Measurements from ENCODE around the gene WNT7A.
"Not testable (repeated sequence)": the region's sequence is repeated elsewhere in the genome, so short reads cannot be mapped to it uniquely, and the experiment has no call there.

The WNT7A gene

DNA sequence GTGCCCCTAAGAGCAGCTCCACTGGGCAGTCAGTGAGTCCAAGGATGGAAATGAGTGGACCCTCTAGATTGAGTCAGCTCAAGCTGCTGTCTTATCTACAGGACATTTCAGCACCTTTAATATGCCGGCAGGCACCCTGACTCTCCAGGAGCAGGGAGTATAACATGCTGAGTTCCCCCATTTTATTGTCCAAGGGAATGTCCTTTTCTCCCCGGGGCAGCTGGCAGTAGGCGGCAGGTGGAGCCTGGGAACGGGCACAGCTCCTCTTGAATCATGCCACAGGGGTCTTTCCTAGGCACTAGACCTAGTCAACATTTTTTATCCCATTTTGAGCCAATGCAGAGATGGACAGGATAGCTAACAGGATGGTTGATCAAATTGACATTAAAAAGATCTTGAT, 14.8 kb downstream of the WNT7A start:
- no peak for DNase-seq (ENCODE audit: low read depth)

DNA sequence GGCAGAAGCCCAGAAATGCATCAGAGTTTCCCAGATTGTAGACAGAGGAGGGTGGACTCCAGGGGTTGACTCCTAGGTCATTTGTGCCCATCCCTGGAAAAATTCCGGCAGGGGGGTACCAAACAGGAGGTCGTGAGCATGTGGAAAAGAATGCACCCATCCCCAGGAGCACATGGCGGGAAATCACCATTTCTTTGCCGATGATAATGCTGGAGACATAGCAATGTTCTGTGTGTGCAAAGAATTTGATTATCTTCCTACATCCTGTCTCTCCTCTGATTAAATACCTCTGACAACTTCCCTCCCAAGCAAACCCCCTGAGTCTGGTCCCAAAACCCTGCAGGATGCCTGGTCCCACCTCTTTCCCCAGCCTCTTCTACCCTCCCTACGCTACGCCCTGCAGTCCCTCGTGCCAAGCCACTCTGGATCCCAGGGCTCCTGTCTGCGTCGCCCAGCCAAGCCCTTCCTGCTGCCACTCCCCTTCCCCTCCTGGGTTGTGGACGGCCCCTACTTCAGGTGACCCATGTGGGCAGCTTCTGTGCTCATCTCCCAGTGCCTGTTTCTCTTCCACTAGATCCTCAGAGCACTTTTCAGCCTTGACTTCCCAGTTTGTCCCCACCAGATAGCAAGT, 15.8 kb downstream of the WNT7A start:
- no peak for DNase-seq (ENCODE audit: low read depth)

DNA sequence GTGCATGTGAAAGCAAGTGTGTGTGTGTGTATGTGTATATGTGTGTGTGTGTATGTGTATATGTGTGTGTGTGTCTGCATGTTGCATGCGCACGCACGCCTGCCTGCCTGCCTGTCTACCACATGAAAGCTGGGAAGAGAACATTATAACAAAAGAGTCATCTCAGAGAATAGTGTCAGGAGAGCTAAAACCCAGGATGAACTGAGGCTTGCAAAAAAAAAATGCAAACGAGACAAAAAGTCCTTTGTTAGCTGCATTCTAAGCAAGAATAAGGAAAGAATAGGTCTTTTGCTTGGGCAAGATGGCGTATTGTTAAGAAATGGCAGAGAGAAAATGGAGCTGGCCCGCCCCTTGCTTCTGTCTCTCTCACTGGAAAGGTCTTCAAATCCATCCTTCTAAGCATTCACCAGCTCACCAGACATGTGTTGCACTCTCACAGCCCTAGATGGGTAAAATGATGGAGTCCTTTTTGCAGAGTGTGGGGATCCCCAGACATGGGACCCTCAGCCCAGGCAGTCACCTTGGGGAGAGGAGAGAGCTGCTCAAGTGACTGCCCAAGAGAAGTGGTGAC, 16.4 kb downstream of the WNT7A start:
- no peak for DNase-seq (ENCODE audit: low read depth)

DNA sequence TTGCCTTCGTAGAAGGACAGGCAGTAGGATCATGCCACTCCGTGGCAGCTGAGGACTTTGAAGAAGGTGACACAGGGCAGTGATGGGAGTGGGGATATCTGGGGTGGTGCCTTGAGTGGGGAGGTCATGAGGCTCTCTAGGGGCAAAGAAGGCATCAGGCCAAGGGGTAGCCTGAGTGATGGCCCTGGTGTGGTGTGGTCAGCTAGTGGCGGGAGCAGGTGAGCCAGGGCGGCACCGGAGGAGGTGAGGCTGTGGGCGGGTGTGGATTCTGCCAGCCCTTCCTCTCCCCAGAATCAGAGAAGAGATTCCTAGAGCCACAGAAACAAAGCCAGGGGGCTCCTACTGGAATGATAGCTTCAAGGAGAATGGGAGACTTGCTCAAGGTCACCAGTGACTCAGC, 18.4 kb downstream of the WNT7A start:
- DNase-seq (ENCODE audit: low read depth): no peak

DNA sequence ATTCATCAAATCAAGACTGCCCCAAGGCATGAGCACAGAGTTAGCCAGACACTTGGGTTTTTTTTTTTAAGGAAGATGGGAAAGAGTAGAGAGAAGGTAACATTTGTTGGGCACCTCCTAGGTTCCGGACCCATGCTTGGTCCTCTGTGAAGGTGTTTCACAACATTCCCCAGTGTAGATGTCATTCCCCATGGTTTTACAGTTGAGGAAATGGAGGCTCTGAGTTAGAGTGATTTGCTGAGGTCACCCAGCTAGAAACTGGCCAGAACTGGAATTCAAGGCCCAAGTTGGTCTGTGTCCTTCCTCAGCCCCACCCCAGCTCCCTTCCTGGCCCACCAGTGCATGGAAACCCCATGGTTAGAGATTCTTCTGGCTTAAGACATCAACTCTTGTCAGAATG, 19.9 kb downstream of the WNT7A start:
- no peak for DNase-seq (ENCODE audit: low read depth)

DNA sequence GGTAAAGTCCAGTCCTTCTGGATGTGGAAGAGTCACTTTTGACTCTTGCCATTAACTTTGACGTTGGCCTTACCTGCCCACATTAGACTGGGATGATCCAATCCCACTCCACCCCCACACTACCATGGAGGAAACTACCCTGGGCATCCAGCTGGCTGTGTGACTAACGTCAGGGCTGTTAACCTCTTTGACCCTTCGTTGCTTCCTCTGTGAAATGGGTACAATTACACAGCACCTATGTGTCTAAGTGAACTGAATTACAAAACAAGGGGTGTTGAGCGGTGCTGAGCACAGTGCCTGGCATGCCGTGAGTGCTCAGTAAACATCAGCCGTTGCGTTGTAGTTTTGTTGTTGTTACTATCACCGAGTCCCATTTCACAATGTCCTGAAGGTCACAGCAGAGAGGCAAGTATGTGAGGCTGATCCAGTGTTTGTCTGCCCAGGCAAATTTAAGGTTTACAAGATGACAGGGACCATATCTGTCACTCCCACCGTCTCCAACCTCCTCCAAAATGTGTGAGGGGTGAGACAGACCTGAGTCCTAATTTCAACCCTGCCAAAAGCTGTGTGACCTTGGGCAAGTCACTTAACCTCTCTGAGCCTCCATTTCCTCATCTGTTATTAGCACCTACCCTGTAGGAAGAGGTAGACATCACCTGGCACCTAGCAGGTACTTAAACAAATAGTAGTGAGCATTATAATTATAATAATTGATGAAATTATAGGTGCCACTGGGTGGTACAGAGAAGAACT, 20.9 kb downstream of the WNT7A start:
- no peak for DNase-seq (ENCODE audit: low read depth)

DNA sequence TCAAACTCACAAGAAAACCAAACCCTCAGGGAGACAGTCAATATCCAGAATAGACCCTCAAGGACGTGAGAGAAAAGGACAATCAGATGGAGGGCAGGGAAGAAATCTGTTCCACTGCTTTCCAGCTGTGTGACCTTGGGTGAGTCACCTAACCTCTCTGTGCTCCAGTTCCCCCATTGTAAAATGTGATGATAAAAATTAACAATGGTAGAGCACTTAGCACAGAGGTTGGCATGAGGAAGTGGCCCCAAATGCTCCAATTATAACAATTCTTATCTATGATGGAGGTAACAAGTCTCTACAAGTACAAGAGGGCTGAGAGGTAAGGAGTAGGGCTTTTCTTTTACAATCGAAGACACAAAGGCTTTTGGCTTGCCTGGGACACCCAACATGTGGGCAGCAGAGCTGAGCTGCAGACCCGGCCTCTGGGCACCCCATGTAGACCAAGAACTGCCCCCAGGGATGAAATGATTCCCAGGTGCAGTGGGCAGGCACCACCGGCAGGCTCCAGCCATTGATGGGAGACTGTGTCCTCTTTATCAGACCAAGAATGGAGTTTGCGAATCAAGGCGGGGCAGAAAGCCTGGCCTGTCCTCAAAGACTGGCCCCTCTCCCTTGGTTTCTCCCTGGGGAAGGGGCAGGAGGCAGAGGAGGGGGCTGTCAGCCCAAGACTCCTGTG, 22.0 kb downstream of the WNT7A start:
- DNase-seq (ENCODE audit: low read depth): no peak

DNA sequence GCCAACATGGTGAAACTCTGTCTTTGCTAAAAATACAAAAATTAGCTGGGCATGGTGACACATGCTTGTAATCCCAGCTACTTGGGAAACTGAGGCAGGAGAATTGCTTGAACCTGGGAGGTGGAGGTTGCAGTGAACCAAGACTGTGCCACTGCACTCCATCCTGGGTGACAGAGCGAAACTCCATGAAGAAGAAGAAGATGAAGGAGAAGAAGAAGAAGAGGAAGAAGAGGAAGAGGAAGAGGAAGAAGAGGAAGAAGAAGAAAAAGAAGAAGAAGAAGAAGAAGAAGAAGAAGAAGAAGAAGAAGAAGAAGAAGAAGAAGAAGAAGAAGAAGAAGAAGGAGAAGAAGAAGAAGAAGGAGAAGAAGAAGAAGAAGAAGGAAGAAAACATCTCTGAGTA, 23.2 kb downstream of the WNT7A start:
- not testable (repeated sequence) for DNase-seq (ENCODE audit: low read depth)

DNA sequence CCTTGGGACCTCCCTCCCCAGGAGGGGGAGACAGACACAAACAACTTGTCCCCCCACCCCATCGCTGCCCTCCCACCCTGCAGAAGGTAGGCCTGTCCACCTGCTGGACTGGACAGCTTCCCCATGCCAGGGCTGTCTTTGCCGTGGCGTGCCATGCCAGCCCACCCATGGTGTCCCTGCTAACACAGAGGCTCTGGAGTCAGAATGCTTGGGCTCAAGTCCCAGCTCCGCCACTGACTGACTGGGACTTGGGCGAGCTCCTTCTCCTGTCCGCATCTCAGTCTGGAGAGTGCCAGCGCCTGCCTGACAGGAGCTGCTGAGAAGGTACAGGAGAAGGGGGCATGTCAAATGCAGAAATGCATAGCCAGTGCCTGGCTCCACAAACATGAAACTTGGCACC, 23.9 kb downstream of the WNT7A start:
- no peak for DNase-seq (ENCODE audit: low read depth)

DNA sequence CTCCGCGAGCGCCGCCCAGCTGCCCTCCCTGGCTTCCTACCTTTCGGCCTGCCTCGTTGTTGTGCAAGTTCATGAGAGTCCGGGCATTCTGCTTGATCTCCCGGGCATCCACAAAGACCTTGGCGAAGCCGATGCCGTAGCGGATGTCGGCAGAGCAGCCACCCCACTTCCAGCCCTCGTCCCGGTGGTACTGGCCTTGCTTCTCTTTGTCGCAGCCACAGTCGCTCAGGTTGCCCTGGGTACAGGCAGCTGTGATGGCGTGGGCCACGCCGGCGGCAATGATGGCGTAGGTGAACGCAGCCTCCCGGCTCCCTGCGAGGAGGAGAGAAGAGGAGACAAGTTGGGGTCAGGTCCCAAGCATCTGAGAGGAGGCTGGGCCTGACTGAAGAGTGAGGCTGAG, 25.4 kb downstream of the WNT7A start:
- DNase-seq (ENCODE audit: low read depth): no peak

DNA sequence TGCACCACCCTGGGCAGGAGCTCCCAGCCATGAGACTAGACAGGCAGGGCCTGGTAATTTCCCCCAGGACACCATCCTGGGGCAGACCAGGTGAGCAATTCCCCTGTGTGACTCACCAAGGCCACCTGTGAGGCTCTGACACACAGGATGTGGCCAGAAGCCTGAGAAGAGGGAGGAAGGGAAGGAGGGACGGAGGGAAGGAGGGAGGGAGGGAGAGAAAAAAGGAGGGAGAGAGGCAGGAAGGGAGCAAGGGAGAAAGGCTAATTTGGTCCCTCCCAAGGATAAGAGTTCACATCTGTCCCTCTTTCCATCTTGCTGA, 25.9 kb downstream of the WNT7A start:
- DNase-seq (ENCODE audit: low read depth): no peak

DNA sequence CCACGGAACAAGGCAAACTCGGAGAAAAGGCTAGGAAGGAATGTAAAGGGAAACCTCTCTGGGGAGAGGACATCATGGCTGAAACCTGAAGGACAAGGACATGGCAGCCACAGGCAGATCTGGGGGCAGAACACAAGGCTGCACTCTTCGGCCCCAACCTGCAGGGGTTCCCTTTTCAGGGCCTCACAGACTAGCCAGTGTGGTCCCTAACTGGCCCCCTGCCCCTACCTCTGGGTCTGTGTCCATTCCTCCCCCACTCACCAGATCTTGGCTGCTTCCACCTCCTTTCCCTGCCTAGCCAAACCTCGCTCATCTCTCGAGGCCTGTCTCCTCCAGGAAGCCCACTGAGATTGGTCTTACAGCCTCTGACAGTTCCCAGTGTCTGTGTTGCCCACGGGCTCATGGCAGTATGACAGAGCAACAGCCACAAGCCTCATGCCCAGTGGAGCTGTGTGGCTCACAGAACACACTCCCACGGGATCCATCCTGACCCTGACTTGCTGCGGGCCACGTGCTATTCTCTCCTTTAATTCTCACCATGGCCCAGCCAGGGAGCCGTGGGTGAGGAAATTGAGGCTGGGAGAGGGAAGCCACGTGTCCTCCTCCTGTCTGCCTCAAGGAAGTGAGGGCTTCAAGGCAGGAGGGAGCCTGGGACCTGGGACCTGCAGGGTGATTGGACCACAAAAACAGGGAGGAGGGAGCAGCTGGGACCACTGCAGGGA, 26.5 kb downstream of the WNT7A start:
- DNase-seq (ENCODE audit: low read depth): no peak

DNA sequence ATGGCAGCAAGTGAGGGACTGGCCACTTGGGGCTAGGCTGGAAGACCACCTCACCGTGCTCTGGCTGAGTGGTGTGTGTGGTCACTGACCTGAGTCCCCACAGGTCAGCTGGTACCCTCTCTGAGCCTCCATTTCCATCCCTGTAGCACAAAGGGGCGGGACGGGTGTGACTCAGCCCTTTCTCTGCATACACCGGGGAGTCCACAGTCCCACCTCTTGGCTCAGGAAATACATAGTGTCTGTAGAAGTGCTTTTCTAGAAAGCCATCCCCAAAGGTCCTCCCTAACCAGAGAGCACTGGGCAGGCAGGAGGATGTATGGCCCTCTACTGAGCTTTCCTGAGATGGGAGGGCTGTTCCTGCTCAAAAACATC, 27.2 kb downstream of the WNT7A start:
- peak; percentile 7 for DNase-seq (ENCODE audit: low read depth)

DNA sequence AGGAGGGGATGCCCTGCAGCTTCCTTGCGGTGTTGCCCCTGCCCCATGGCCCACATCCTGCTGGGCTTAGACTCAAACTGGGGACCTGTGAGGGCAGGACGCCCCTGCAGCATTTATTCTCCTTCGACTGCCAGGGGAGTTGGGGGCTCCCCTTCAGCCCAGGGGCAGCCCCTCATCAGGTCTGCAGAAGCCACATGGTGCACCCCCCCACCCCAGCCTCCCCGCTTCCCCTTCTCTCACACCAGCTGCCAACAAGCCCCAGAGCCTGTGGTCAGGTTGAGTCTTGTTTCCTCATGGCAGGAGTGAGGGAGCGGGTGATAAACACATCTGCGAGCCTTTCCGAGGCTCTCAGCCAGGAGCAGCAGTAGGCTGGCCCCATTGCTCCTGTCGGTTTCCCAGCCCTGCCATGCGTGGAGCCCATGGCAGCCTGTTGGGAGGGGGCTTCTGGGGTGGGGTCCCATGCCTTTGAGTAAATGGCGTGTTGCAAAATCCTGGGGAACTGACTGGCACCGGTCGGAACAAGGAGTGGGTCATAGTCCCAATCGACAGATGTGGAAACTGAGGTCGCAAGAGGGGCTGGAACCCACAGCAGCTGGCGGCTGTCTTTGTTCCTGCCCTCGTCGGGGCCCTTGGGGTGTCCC, 27.8 kb downstream of the WNT7A start:
- DNase-seq (ENCODE audit: low read depth): no peak

DNA sequence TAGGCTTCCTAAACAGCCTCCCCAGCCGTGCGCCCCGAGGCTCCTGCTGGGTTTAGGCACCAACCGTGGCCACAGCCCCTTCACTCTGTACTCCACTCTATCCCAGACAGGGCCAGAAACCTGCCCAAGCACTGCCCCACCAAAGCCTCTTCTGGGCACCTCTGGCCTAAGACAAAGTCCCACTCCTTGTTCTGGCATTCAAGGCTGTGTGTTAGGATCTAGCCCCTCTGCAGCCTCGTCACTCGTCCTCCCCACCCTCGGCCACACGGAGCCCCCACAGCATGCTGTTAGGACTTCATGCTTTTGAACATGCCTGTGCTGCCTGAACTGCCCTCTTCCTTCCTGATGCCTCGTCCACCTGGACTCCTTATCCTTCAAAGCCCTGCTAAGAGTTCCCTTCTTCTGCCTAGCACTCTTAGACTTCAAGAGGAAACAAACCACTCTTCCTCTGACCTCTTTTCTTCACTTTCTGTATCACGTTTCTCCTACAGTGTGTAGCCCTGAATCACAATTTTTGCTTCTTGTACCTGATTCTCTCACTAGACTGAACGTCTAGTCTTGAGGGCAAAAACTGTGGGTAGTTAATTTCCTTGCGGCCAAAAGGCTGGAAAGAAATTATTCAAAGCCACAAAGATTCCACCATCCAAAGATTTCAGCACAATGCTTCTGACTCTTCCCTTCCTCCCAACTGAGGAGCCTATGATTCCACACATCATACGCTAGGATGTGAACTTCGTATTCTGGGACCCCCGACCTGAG, 28.6 kb downstream of the WNT7A start:
- DNase-seq (ENCODE audit: low read depth): no peak

DNA sequence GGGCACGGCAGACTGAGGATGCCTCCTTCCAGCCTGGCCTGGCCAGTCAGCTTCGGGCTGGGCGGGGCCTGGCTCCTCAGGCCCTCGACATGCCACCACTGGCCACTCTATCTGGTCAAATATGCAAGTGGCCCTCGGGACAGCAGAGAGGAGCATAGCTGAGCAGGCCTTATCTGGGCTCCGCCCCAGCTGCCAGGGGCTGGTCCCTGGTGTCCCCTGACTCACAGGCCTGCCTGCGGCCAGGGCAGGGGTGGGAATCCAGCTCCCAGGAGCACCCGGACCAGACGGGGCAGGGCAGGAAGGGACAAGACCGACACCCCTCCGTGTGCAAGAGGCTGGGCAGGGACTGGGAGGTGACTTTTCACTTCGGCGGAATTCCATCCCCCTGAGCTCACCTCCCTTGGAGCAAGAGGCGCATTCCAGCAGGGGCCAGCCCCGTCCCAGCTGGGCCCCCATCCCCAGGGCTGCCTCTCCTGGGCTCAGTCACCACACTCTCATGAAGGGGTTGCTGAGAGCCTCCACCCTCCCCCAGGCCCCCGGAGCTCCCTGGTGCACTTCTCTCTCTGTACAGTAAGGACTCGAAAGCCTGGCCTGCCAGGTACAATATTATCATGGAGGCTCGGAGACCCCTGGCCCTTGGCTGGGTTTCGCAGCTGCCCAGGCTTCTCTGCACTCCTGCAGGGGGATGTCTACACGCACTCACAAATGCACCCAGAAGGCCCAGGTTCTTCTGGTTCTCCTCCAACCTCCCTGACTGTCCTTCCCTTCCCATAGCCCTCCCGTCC, 29.5 kb downstream of the WNT7A start:
- DNase-seq (ENCODE audit: low read depth): peak; percentile 62

DNA sequence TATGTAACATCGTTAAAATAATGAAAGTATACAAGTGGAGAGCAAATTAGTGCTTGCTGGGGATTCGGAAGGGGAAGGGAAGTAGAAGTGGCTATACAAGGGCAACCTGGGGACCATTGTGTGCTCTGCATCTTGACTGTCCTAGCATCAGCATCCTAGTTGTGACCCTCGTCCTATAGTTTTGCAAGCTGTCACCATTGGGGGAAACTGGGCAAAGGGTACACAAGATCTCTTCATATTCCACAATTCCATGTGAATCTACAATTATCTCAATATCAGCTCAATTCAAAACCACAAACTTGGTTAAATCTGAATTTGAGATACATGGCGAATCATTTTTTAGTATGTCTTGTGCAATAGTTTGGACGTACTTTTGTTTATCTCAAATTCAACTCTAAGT, 30.9 kb downstream of the WNT7A start:
- no peak for DNase-seq (ENCODE audit: low read depth)

DNA sequence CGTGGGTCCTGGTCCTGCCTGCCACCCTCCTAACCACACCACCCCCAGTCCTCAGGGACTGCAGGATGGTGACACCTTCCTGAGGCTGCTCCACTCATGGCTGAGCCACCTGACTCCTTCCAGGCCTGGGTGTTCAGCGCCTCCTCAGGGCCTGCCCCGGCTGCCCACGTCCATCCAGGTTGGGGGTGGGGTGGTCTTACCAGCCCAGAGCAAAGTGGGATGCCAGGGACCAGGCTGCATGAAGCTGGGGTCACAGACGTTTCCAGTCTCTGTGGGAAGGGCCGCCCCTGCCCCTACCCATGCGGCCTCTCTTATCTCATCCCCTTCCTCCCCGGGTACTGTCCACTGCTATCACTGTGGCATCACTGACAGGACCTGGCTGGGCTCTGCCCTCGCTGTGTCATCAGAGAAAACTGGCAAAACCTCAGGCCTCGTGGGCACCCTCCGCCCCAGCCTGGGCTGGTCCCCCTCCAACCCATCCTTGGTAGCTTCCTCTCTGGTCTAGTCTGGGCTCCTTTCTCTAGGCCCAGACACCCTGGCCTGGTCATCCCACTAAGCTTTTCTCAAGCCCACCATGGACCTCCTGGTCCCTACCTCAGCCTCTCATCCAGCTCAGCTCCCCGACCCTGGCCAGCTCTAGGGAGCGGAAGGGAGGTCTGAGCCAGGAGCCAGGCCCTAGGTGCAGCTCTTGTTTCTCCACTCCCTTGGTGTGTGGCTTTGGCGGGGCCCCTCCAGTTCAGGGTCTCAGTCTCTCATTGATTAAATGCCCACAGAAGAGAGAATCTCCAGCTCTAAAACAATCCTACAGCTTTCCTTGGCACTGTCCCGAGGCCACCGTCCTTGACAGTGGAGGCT, 32.9 kb downstream of the WNT7A start:
- no peak for DNase-seq (ENCODE audit: low read depth)

DNA sequence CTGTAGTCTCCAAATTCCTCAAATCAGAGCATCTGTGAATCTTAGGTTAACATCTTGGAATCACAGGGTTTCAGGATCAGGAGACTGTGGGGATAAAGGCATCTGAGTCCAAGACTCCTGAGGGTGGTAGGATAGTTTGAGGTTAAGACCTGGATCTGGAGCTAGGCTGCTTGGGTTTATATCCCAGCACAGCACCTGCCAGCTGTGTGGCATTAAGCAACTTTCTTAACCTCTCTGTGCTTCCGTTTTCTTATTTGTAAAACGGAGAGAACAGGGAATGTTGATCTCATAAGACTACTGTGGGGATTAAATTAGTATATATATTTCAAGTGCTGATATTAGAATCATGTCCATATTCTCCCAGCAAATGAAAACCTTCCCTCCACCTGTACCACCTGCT, 33.6 kb downstream of the WNT7A start:
- no peak for DNase-seq (ENCODE audit: low read depth)

DNA sequence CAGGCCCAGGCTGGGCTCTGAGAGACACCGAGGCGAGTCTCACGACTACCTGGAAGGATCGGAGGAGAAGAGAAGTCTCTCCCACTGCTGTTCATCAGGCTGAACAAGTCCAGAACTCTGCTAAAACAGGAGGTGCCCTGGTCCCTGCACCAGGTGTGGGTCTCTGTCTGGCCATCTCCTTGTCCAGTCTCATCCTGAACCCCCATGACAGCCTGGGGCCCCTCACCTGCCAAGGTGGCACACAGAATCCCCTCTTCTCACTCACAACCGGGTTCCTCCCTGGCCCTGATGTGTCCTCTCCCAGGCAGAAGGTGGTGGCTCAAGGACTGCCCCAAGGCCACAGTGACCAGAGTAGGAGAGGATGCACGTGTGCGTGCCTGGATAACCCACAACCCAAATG, 34.1 kb downstream of the WNT7A start:
- no peak for DNase-seq (ENCODE audit: low read depth)

Measured in EH (cell line).